Subcutaneous adipose tissue (tissue), 4 donors: ENCODE results near the gene USP15. TPM values are rescaled to one million over a fixed set of nuclear protein-coding genes. Genes with fewer than 3 reads are reported as not detected.

ENCODE experiments used
- total RNA-seq, 4 donors: library from RNA; depleted of rRNA; stranded (reverse); fragments of >200 nt; gene quantifications; one replicate each; pipeline ENCODE4 v1.1.0, GENCODE V29; 2016
- TF ChIP-seq, protein P1 (sequence below): fragments of 450-650 bp; IDR thresholded peaks from one replicate; pipeline ENCODE4 v1.5.1; 2016; ENCODE audit warnings: low read depth, mild to moderate bottlenecking, control low read depth, antibody characterized with exemption, moderate library complexity

USP15 gene
- total RNA-seq, 4 donors from 2014 or later: 88.5 to 288 (median 158) TPM

DNA sequence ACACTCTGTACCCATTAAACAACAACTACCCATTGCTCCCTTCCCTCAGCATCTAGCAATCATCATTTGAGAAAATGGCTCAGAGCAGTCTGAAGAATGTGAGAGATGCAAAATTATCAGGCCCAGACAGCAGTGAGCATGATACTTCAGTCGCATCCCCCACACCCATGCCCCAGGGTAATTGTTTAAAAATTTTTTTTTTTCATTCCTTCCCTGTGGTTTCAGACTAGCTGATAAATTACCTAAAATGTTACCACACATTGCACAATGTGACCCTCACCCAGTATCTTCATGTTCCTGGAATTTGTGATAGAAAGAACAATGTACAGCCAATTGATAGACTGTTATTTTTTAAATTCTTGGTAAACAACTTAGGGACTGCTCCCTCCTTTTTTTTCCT, 11.3 kb upstream of the USP15 start:
- TF ChIP-seq, protein P1, sequence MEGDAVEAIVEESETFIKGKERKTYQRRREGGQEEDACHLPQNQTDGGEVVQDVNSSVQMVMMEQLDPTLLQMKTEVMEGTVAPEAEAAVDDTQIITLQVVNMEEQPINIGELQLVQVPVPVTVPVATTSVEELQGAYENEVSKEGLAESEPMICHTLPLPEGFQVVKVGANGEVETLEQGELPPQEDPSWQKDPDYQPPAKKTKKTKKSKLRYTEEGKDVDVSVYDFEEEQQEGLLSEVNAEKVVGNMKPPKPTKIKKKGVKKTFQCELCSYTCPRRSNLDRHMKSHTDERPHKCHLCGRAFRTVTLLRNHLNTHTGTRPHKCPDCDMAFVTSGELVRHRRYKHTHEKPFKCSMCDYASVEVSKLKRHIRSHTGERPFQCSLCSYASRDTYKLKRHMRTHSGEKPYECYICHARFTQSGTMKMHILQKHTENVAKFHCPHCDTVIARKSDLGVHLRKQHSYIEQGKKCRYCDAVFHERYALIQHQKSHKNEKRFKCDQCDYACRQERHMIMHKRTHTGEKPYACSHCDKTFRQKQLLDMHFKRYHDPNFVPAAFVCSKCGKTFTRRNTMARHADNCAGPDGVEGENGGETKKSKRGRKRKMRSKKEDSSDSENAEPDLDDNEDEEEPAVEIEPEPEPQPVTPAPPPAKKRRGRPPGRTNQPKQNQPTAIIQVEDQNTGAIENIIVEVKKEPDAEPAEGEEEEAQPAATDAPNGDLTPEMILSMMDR: no peak

DNA sequence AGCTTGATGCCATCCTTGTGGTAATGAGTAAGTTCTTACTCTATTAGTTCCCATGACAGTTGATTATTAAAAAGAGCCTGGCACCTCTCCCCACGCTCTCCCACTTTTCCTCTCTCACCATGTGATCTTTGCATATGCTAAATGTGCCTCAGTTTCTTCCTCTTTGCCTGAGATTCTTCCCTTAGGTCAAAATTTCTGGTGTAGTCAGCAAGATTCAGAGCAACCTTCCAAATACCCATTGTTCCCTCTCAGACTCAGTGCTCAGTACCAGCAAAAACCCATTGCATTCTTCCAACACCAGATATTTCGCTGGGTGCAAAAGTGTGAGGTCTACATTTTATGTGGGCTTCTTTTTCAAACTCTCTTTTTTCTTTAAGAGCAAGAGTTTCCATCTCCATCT, 10.8 kb upstream of the USP15 start:
- TF ChIP-seq, protein P1: no peak

DNA sequence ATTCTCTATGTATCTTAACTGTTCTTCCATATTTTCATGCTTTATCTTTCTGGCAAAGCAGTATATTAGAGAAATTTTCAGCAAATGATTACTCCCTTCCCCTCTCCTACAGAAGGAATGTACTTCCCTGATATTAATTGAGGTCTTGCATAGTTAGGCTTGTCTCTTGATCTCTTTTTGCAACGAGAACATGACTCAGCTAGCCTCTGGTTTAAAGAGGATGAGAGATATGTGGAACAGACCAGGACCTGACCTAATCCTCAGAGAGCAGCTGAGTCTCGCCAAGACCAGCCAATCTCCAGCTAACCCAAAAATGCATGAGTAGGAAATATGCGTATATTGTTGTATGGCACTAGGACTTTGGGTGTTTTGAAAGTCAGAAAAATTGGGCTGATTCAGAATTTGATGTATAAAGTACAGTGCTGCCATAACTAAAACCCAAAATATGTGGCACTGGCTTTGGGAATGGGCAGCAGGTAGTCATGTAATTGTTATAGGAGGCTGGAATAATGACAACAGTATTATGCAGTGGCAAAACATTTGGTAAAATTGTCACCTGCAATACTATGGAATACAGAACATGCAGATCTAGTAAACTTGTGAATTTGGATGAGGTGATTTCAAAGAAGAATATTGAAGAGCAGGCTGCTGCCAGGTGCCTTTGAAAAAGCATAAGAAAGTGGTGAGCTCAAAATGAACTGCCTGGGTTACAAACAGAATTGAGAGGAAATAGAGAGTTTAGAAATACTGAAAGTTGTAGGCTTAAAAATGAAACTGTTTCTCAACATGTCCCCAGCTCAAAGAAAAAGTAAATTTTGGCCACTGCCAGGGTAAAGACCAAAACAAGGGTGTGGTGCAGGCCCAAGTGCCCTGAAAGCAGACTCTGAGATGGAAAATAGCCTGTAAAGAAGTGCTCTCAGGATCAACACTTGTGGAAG, 9.3 kb upstream of the USP15 start:
- TF ChIP-seq, protein P1: no peak

DNA sequence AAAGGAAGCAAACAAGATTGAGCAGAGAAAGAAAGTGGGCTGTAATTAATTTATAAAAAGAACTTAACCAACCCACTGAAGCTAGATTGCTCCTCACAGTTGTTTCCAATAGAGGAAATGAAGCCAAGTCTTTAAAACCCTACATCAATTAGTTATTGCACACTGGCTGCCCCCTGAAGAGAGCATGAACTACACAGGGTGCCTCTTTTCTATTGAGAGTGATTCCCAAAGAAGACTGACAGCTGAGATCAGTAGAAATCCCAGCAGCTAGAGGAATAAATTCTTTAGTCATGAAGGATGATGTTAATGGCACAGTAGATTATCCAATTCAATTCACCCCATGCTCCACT, 8.6 kb upstream of the USP15 start:
- TF ChIP-seq, protein P1: no peak

DNA sequence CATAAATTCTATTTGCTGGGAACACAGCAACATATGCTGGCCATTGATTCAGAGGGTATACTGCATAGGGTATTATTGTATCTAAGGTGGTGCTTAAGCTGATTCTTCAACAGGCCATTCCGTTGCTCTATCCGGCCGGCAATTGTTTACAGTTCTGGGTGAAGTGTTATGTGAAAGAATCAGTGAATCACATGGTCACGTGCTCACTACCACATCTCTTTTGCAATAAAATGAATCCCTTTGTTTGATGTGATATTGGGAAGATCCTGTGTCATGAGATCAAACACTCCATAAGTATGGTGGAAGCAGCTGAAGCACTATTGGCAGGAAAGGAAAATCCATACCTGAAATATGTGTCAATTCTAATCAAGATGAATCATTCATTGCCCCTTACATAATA, 7.6 kb upstream of the USP15 start:
- TF ChIP-seq, protein P1: no peak

DNA sequence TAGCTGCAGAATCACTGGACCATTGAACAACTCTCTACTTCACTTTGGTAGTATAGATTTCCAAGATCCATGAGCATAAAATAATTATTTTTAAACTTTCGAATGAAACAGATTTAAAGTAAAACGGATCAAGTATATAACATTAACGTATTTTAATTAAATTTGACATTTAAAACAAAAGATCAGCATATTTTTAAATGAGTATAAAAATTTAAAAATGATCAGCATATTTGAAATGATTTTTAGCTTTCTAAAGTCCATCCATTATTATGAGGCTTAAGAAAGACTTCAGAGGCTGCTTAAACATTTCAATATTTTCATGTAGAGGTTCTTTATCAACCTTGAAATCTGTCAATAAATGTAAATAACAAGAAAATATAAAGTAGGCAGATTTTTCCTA, 5.2 kb upstream of the USP15 start:
- TF ChIP-seq, protein P1: no peak

DNA sequence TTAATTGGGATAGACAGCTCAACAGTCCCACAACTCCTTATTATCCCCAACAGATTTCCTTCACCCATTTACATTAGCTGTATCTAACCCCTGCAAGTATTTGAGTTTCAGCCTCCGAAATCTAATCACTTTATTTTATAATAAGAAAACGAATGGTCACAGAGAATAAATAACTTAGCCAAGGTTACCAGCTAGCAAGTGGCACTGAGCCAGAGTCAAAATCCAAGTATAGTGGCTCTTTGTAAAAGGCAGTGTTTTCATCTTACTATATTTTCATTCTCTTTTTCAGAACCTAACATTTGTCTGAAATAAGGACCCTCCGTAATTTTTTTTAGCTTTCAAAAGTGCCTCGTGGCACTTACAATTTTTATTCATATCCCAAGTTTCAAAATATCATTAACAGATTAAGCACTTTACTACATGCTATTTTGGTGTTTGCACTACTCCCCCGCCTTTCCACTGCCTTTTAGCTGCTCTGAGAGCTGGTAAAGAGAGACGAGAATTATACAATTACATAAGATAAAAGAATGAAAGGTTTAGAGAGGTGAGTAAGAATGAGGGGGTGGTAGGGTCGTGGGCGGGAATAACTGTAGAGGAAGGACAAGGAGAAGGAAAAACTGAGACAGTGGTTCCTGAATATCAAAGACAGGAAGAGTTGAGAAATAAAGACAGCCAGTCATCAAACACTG, 3.7 kb upstream of the USP15 start:
- TF ChIP-seq, protein P1: no peak
